Mucosa of rectum (tissue), 2 donors: Measurements from ENCODE around the gene FCN1.

Experiments
- H3K27ac ChIP-seq, 2 donors: one replicate each; pipeline ENCODE4 v1.7.0; 2013; ENCODE audit warnings: inconsistent platforms in 2 of 2, low read depth in 2 of 2, low read length in 2 of 2
- H3K27me3 ChIP-seq, 2 donors: one replicate each; pipeline ENCODE4 v1.7.0; 2013; ENCODE audit warnings: low read length in 2 of 2; ENCODE audit not compliant: control insufficient read depth in 2 of 2, insufficient read depth in 2 of 2
- H3K36me3 ChIP-seq, 2 donors: one replicate each; pipeline ENCODE4 v1.7.0; 2013; ENCODE audit warnings: low read length in 2 of 2; ENCODE audit not compliant: control insufficient read depth in 2 of 2, insufficient read depth in 2 of 2
- H3K4me1 ChIP-seq, 2 donors: one replicate each; pipeline ENCODE4 v1.7.0; 2013; ENCODE audit warnings: low read length in 2 of 2, mild to moderate bottlenecking in 1 of 2; ENCODE audit not compliant: control insufficient read depth in 2 of 2, insufficient read depth in 2 of 2
- H3K4me3 ChIP-seq, 2 donors: one replicate each; pipeline ENCODE4 v1.7.0; 2013; ENCODE audit warnings: low read length in 2 of 2
- H3K9ac ChIP-seq, 2 donors: one replicate each; pipeline ENCODE4 v1.7.0; 2013; ENCODE audit warnings: low read length in 2 of 2, low read depth in 1 of 2, mild to moderate bottlenecking in 1 of 2
- H3K9me3 ChIP-seq, 2 donors: one replicate each; pipeline ENCODE4 v1.7.0; 2013; ENCODE audit warnings: low read length in 2 of 2; ENCODE audit not compliant: control insufficient read depth in 2 of 2
- donor health status: healthy.
- donor health status: Normal muscosa, but diverticular disease.

Gene FCN1

GRCh38 chr9:134943836-134944235, 26.1 kb upstream of the FCN1 start:
- no peak overlapping the region for H3K4me3 ChIP-seq
- no peak overlapping the region for H3K9ac ChIP-seq
- H3K27me3 ChIP-seq, result peaks cover 0 to 2% of the 10 kb centered on the region in 2 donors
- no peaks in the 10 kb centered on the region for H3K4me1 ChIP-seq
- H3K36me3 ChIP-seq, result no peaks in the 10 kb centered on the region
- H3K9me3 ChIP-seq, result no peaks in the 10 kb centered on the region
- H3K27ac ChIP-seq, result no peak overlapping the region

GRCh38 chr9:134943411-134943810, 25.7 kb upstream of the FCN1 start:
- H3K4me1 ChIP-seq, result no peaks in the 10 kb centered on the region
- H3K4me3 ChIP-seq, result no peak overlapping the region
- no peak overlapping the region for H3K27ac ChIP-seq
- no peak overlapping the region for H3K9ac ChIP-seq
- H3K9me3 ChIP-seq, result no peaks in the 10 kb centered on the region
- peaks cover 0 to 2% of the 10 kb centered on the region in 2 donors for H3K27me3 ChIP-seq
- H3K36me3 ChIP-seq, result no peaks in the 10 kb centered on the region

GRCh38 chr9:134942788-134943184, 25.1 kb upstream of the FCN1 start:
- Histone ChIP-seq H3K4me1 (no peaks in the 10 kb centered on the region), H3K27me3 (peaks cover 0 to 2% of the 10 kb centered on the region in 2 donors), H3K9ac (no peak overlapping the region), H3K36me3 (no peaks in the 10 kb centered on the region), H3K9me3 (no peaks in the 10 kb centered on the region), H3K27ac (no peak overlapping the region), H3K4me3 (no peak overlapping the region)

GRCh38 chr9:134942011-134942787, 24.5 kb upstream of the FCN1 start:
- no peak overlapping the region for H3K27ac ChIP-seq
- no peak overlapping the region for H3K9ac ChIP-seq
- no peaks in the 10 kb centered on the region for H3K36me3 ChIP-seq
- no peak overlapping the region for H3K4me3 ChIP-seq
- H3K4me1 ChIP-seq, result no peaks in the 10 kb centered on the region
- peaks cover 0 to 2% of the 10 kb centered on the region in 2 donors for H3K27me3 ChIP-seq
- H3K9me3 ChIP-seq, result no peaks in the 10 kb centered on the region

- Histone ChIP-seq H3K4me3 (no peak overlapping the region), H3K36me3 (no peaks in the 10 kb centered on the region), H3K9ac (no peak overlapping the region), H3K27me3 (peaks cover 0 to 2% of the 10 kb centered on the region in 2 donors), H3K27ac (no peak overlapping the region), H3K9me3 (no peaks in the 10 kb centered on the region), H3K4me1 (peaks cover 0 to 3% of the 10 kb centered on the region in 2 donors)
Measured at GRCh38 chr9:134940236-134941208, 22.8 kb upstream of the FCN1 start.

- Histone ChIP-seq H3K9me3 (no peaks in the 10 kb centered on the region), H3K9ac (no peak overlapping the region), H3K27me3 (peaks cover 0 to 2% of the 10 kb centered on the region in 2 donors), H3K4me3 (no peak overlapping the region), H3K27ac (no peak overlapping the region), H3K36me3 (no peaks in the 10 kb centered on the region), H3K4me1 (peaks cover 0 to 3% of the 10 kb centered on the region in 2 donors)
Measured at GRCh38 chr9:134939836-134940235, 22.1 kb upstream of the FCN1 start.

GRCh38 chr9:134939080-134939733, 21.5 kb upstream of the FCN1 start:
- H3K9me3 ChIP-seq, result no peaks in the 10 kb centered on the region
- no peaks in the 10 kb centered on the region for H3K36me3 ChIP-seq
- H3K27me3 ChIP-seq, result peaks cover 0 to 2% of the 10 kb centered on the region in 2 donors
- H3K4me3 ChIP-seq, result no peak overlapping the region
- no peak overlapping the region for H3K9ac ChIP-seq
- H3K27ac ChIP-seq, result no peak overlapping the region
- peaks cover 0 to 3% of the 10 kb centered on the region in 2 donors for H3K4me1 ChIP-seq

- peaks cover 0 to under 1% of the 10 kb centered on the region in 2 donors for H3K27me3 ChIP-seq
- H3K36me3 ChIP-seq, result no peaks in the 10 kb centered on the region
- H3K9ac ChIP-seq, result no peak overlapping the region
- peaks cover 0 to 3% of the 10 kb centered on the region in 2 donors for H3K4me1 ChIP-seq
- no peak overlapping the region for H3K4me3 ChIP-seq
- no peaks in the 10 kb centered on the region for H3K9me3 ChIP-seq
- no peak overlapping the region for H3K27ac ChIP-seq
Measured at GRCh38 chr9:134938346-134939079, 20.8 kb upstream of the FCN1 start.

- Histone ChIP-seq H3K4me1 (peaks cover 0 to 3% of the 10 kb centered on the region in 2 donors), H3K27ac (no peak overlapping the region)
Measured at GRCh38 chr9:134937566-134938345, 20.0 kb upstream of the FCN1 start.

More at GRCh38 chr9:134937566-134938345, 20.0 kb upstream of the FCN1 start:
- H3K36me3 ChIP-seq, result no peaks in the 10 kb centered on the region
- H3K4me3 ChIP-seq, result no peak overlapping the region
- no peak overlapping the region for H3K9ac ChIP-seq
- H3K9me3 ChIP-seq, result no peaks in the 10 kb centered on the region
- H3K27me3 ChIP-seq, result peaks cover 0 to 1% of the 10 kb centered on the region in 2 donors
